H9 (cell line): ENCODE measurements around the gene RHOD. TPM values are rescaled to one million over a fixed set of nuclear protein-coding genes. Genes with fewer than 3 reads are reported as not detected.

ENCODE experiments used
- DNase-seq: peaks from one replicate; pipeline ENCODE4 v3.0.0-alpha.2; 2017
- H2AFZ ChIP-seq: one replicate; pipeline ENCODE4 v1.6.1; 2013; ENCODE audit warnings: mild to moderate bottlenecking, low read length, control low read depth, moderate library complexity
- H2AK5ac ChIP-seq: 2 replicates; pipeline ENCODE4 v1.6.1; 2013; ENCODE audit warnings: low read length, control low read depth, mixed read lengths; ENCODE audit not compliant: insufficient read length
- H2BK120ac ChIP-seq: one replicate; pipeline ENCODE4 v1.6.1; 2013; ENCODE audit warnings: low read depth, mild to moderate bottlenecking, low read length, control low read depth, inconsistent platforms; ENCODE audit not compliant: poor library complexity, severe bottlenecking
- H2BK12ac ChIP-seq: 2 replicates; pipeline ENCODE4 v1.6.1; 2013; ENCODE audit warnings: low read length, control low read depth, mixed read lengths, low read depth; ENCODE audit not compliant: insufficient read length
- H2BK15ac ChIP-seq: 2 replicates; pipeline ENCODE4 v1.6.1; 2013; ENCODE audit warnings: low read depth, low read length, control low read depth
- H2BK20ac ChIP-seq: one replicate; pipeline ENCODE4 v1.6.1; 2013; ENCODE audit warnings: low read depth, mild to moderate bottlenecking, low read length, control low read depth, inconsistent platforms; ENCODE audit not compliant: poor library complexity, severe bottlenecking
- H2BK5ac ChIP-seq: 2 replicates; pipeline ENCODE4 v1.6.1; 2013; ENCODE audit warnings: low read length, control low read depth, mixed read lengths; ENCODE audit not compliant: insufficient read length
- H3K14ac ChIP-seq: 2 replicates; pipeline ENCODE4 v1.6.1; 2013; ENCODE audit warnings: low read length, control low read depth; ENCODE audit not compliant: insufficient read depth
- H3K18ac ChIP-seq: 2 replicates; pipeline ENCODE4 v1.6.1; 2013; ENCODE audit warnings: low read depth, mild to moderate bottlenecking, mixed read lengths, low read length, control low read depth; ENCODE audit not compliant: insufficient read length
- H3K23ac ChIP-seq: 2 replicates; pipeline ENCODE4 v1.6.1; 2013; ENCODE audit warnings: low read length, control low read depth, mixed read lengths, low read depth; ENCODE audit not compliant: insufficient read length
- H3K23me2 ChIP-seq: 2 replicates; pipeline ENCODE4 v1.6.1; 2013; ENCODE audit warnings: low read depth, mild to moderate bottlenecking, mixed read lengths, low read length, control low read depth; ENCODE audit not compliant: insufficient read length, poor library complexity, severe bottlenecking
- H3K27ac ChIP-seq: 2 replicates; pipeline ENCODE4 v1.5.1; 2013; ENCODE audit warnings: low read length, control low read depth, mixed read lengths, low read depth; ENCODE audit not compliant: insufficient read length
- H3K27me3 ChIP-seq: 2 replicates; pipeline ENCODE4 v1.6.1; 2013; ENCODE audit warnings: low read length, control low read depth, inconsistent platforms; ENCODE audit not compliant: insufficient read depth
- H3K4ac ChIP-seq: 2 replicates; pipeline ENCODE4 v1.6.1; 2013; ENCODE audit warnings: low read depth, mild to moderate bottlenecking, control low read depth, inconsistent platforms, low read length, moderate library complexity
- H3K4me1 ChIP-seq: 2 replicates; pipeline ENCODE4 v1.6.1; 2013; ENCODE audit warnings: low read length, control low read depth, inconsistent platforms; ENCODE audit not compliant: insufficient read depth
- H3K4me2 ChIP-seq: 2 replicates; pipeline ENCODE4 v1.6.1; 2013; ENCODE audit warnings: low read length, control low read depth, mixed read lengths; ENCODE audit not compliant: insufficient read length, insufficient read depth
- H3K56ac ChIP-seq: 2 replicates; pipeline ENCODE4 v1.6.1; 2013; ENCODE audit warnings: low read depth, mild to moderate bottlenecking, mixed read lengths, low read length, control low read depth; ENCODE audit not compliant: insufficient read length
- H3K79me1 ChIP-seq: 2 replicates; pipeline ENCODE4 v1.6.1; 2013; ENCODE audit warnings: low read depth, mild to moderate bottlenecking, moderate library complexity, low read length, control low read depth, inconsistent platforms; ENCODE audit not compliant: insufficient read depth, poor library complexity, severe bottlenecking
- H3K79me2 ChIP-seq: 2 replicates; pipeline ENCODE4 v1.6.1; 2013; ENCODE audit warnings: low read length, control low read depth, inconsistent platforms; ENCODE audit not compliant: insufficient read depth
- H3K9ac ChIP-seq: 2 replicates; pipeline ENCODE4 v1.6.1; 2013; ENCODE audit warnings: low read length, control low read depth, mixed read lengths; ENCODE audit not compliant: insufficient read length; ENCODE audit errors: extremely low read depth
- H3K9me3 ChIP-seq: one replicate; pipeline ENCODE4 v1.6.1; 2013; ENCODE audit warnings: low read depth, low read length, inconsistent platforms; ENCODE audit not compliant: control insufficient read depth
- H3T11ph ChIP-seq: one replicate; pipeline ENCODE4 v1.6.1; 2013; ENCODE audit warnings: mild to moderate bottlenecking, low read length, control low read depth, inconsistent platforms
- H4K20me1 ChIP-seq: one replicate; pipeline ENCODE4 v1.6.1; 2013; ENCODE audit not compliant: control insufficient read depth, insufficient read length, insufficient read depth
- H4K5ac ChIP-seq: 2 replicates; pipeline ENCODE4 v1.6.1; 2013; ENCODE audit warnings: low read depth, mild to moderate bottlenecking, mixed read lengths, low read length, control low read depth; ENCODE audit not compliant: insufficient read length
- H4K8ac ChIP-seq: replicated peaks from 2 replicates; pipeline ENCODE4 v1.6.1; 2013; ENCODE audit warnings: low read length, control low read depth, mixed read lengths, low read depth; ENCODE audit not compliant: insufficient read length
- H4K91ac ChIP-seq: 2 replicates; pipeline ENCODE4 v1.6.1; 2013; ENCODE audit warnings: low read depth, mild to moderate bottlenecking, moderate library complexity, mixed read lengths, low read length, control low read depth; ENCODE audit not compliant: insufficient read length
- H3K27ac Mint-ChIP-seq, 3 experiments: 2 replicates in 2 of 3; 3 replicates in 1 of 3; pipeline ENCODE4 v1.8.0; 2020 to 2021; ENCODE audit warnings: mixed read lengths in 3 of 3, mild to moderate bottlenecking in 1 of 3, moderate library complexity in 1 of 3
- H3K27me3 Mint-ChIP-seq: 2 replicates; pipeline ENCODE4 v1.8.0; 2021; ENCODE audit warnings: low read depth, mild to moderate bottlenecking, moderate library complexity, mixed read lengths
- H3K36me3 Mint-ChIP-seq, 3 experiments: 2 replicates in 2 of 3; 3 replicates in 1 of 3; pipeline ENCODE4 v1.8.0; 2020 to 2021; ENCODE audit warnings: low read depth in 3 of 3, mixed read lengths in 3 of 3; ENCODE audit not compliant: insufficient read depth in 1 of 3
- H3K4me1 Mint-ChIP-seq, 2 experiments: 2 replicates each; pipeline ENCODE4 v1.8.0; 2020; ENCODE audit warnings: mixed read lengths in 2 of 2
- H3K4me3 Mint-ChIP-seq, 2 experiments: 2 replicates in 1 of 2; 3 replicates in 1 of 2; pipeline ENCODE4 v1.8.0; 2020 to 2021; ENCODE audit warnings: mild to moderate bottlenecking in 2 of 2, mixed read lengths in 2 of 2, moderate library complexity in 1 of 2
- H3K9me3 Mint-ChIP-seq, 2 experiments: 2 replicates in 1 of 2; 3 replicates in 1 of 2; pipeline ENCODE4 v1.8.0; 2020; ENCODE audit warnings: mild to moderate bottlenecking in 2 of 2, mixed read lengths in 2 of 2, moderate library complexity in 1 of 2
- WGBS: extraction: QIAGEN DNeasy Blood & Tissue Kit; methylation state at CpG from one replicate; pipeline ENCODE4 v1.1.7; 2013; ENCODE audit warnings: missing lambda C conversion rate, low lambda C conversion rate, mixed read lengths; ENCODE audit not compliant: insufficient read length; ENCODE audit errors: extremely low coverage; 5-methylcytosine and 5-hydroxymethylcytosine counted together
- total RNA-seq: library from RNA; stranded (reverse); gene quantifications from 2 replicates; pipeline ENCODE4 v1.2.1, GENCODE V29; 2021
- TF ChIP-seq, protein P1 (sequence below): fragments of 200-600 bp; sonication (generic); conservative IDR thresholded peaks from 3 replicates; pipeline ENCODE4 v1.8.0; 2021; ENCODE audit warnings: antibody characterized with exemption, mild to moderate bottlenecking

The RHOD gene
- total RNA-seq, 1 experiment from 2014 or later, result 14.8 TPM

DNA sequence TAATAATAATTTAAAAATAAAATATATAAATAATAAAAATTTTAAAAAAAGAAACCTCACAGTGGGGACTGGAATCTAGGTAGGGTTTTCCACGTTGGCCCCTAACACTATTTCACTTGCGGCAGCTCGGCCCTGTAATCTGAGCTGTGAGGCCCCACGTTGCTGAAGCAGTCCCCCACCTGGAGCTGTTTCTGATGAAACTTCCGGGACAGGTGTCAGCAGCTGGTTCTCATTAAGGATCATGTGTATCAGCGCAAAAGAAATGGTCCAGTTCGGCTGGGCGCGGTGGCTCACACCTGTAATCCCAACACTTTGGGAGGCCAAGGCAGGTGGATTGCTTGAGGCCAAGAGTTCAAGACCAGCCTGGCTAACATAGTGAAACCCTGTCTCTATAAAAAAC lies 17.3 kb downstream of the RHOD start:
- no peaks in the 10 kb centered on the region; a peak in 2 of 7 replicates for H3K36me3 Mint-ChIP-seq
- no peak for DNase-seq
- WGBS, result no CpG with 5 or more reads among the region's 9 CpGs

More for the DNA sequence above, 17.3 kb downstream of the RHOD start:
- no peak overlapping the region for H2BK120ac ChIP-seq
- H4K91ac ChIP-seq, result no peak overlapping the region
- TF ChIP-seq, protein P1, sequence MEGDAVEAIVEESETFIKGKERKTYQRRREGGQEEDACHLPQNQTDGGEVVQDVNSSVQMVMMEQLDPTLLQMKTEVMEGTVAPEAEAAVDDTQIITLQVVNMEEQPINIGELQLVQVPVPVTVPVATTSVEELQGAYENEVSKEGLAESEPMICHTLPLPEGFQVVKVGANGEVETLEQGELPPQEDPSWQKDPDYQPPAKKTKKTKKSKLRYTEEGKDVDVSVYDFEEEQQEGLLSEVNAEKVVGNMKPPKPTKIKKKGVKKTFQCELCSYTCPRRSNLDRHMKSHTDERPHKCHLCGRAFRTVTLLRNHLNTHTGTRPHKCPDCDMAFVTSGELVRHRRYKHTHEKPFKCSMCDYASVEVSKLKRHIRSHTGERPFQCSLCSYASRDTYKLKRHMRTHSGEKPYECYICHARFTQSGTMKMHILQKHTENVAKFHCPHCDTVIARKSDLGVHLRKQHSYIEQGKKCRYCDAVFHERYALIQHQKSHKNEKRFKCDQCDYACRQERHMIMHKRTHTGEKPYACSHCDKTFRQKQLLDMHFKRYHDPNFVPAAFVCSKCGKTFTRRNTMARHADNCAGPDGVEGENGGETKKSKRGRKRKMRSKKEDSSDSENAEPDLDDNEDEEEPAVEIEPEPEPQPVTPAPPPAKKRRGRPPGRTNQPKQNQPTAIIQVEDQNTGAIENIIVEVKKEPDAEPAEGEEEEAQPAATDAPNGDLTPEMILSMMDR, result no peak
- no peak overlapping the region for H2BK20ac ChIP-seq
- H3K56ac ChIP-seq, result no peak overlapping the region
- H3K4me2 ChIP-seq, result no peak overlapping the region
- no peak overlapping the region for H2BK5ac ChIP-seq
- no peak overlapping the region for H3K27ac ChIP-seq
- Mint-ChIP-seq H3K4me1 (peaks cover 4 to 19% of the 10 kb centered on the region in 2 experiments), H3K9me3 (no peaks in the 10 kb centered on the region), H3K4me3 (no peak overlapping the region), H3K27ac (peak overlapping the region in 1 of 3 experiments; percentile 81; a peak in 3 of 7 replicates), H3K27me3 (no peaks in the 10 kb centered on the region; the same call in 1 of the 2 replicates)
- peaks cover 3% of the 10 kb centered on the region for H3K23me2 ChIP-seq
- no peak overlapping the region for H2BK12ac ChIP-seq
- no peak overlapping the region for H3K9ac ChIP-seq
- H3K14ac ChIP-seq, result no peak overlapping the region
- H3T11ph ChIP-seq, result no peak overlapping the region
- H2BK15ac ChIP-seq, result no peak overlapping the region
- no peaks in the 10 kb centered on the region for H3K27me3 ChIP-seq
- no peaks in the 10 kb centered on the region for H3K79me1 ChIP-seq
- H3K18ac ChIP-seq, result no peak overlapping the region
- H2AK5ac ChIP-seq, result no peak overlapping the region
- H4K20me1 ChIP-seq, result no peaks in the 10 kb centered on the region
- H3K9me3 ChIP-seq, result no peaks in the 10 kb centered on the region
- no peak overlapping the region for H4K5ac ChIP-seq
- H2AFZ ChIP-seq, result no peak overlapping the region
- H3K23ac ChIP-seq, result no peak overlapping the region
- H3K4me1 ChIP-seq, result no peaks in the 10 kb centered on the region
- H3K4ac ChIP-seq, result no peak overlapping the region
- no peaks in the 10 kb centered on the region for H3K79me2 ChIP-seq
- H4K8ac ChIP-seq, result no peak overlapping the region
